Gastrocnemius medialis (tissue), 4 donors: ENCODE results near the gene CAMTA1. TPM values are rescaled to one million over a fixed set of nuclear protein-coding genes. Genes with fewer than 3 reads are reported as not detected.

Source experiments
- ATAC-seq, 2 donors: fragments of 150-250 bp; one replicate each; pipeline ENCODE4 v1.9.1; 2016
- DNase-seq, 2 donors: peaks; one replicate each; pipeline ENCODE4 v3.0.0-alpha.2; 2019
- H3K27ac ChIP-seq, 4 donors: fragments of 200-600 bp; sonication (generic); 1 replicate in 1 of 4; 2 replicates in 3 of 4; pipeline ENCODE4 v1.5.1; 2016 to 2018; ENCODE audit warnings: mild to moderate bottlenecking in 2 of 4, moderate library complexity in 1 of 4
- H3K27me3 ChIP-seq, 3 donors: fragments of 200-600 bp; sonication (generic) in 2 of 3; 1 replicate in 1 of 3; 2 replicates in 2 of 3; pipeline versions ENCODE4 v1.5.1 to v1.6.0; 2016 to 2019; ENCODE audit warnings: mild to moderate bottlenecking in 1 of 3, moderate library complexity in 1 of 3
- H3K36me3 ChIP-seq, 2 donors: fragments of 200-600 bp; sonication (generic) in 1 of 2; one replicate each; pipeline ENCODE4 v1.5.1; 2017 to 2018
- H3K4me1 ChIP-seq, 2 donors: fragments of 200-600 bp; sonication (generic) in 1 of 2; one replicate each; pipeline ENCODE4 v1.5.1; 2016 to 2017; ENCODE audit warnings: mild to moderate bottlenecking in 2 of 2
- H3K4me3 ChIP-seq, 4 donors: fragments of 200-600 bp; sonication (generic) in 3 of 4; 1 replicate in 1 of 4; 2 replicates in 3 of 4; pipeline ENCODE4 v1.5.1; 2016 to 2019; ENCODE audit warnings: mild to moderate bottlenecking in 2 of 4
- H3K9me3 ChIP-seq, 3 donors: fragments of 200-600 bp; sonication (generic) in 2 of 3; 1 replicate in 1 of 3; 2 replicates in 2 of 3; pipeline ENCODE4 v1.5.1; 2016 to 2019
- CTCF ChIP-seq, 5 experiments: fragments of 450-650 bp in 3 of 5; fragments of 200-600 bp in 2 of 5; sonication (generic) in 2 of 5; IDR thresholded peaks in 4 of 5; conservative IDR thresholded peaks in 1 of 5; 1 replicate in 4 of 5; 2 replicates in 1 of 5; pipeline ENCODE4 v1.5.1; 2016 to 2019; ENCODE audit warnings: antibody characterized with exemption in 5 of 5, mild to moderate bottlenecking in 3 of 5, moderate library complexity in 3 of 5
- POLR2A ChIP-seq, 2 donors: fragments of 450-650 bp; IDR thresholded peaks; one replicate each; pipeline ENCODE4 v1.6.1; 2017; ENCODE audit warnings: antibody characterized with exemption in 2 of 2, mild to moderate bottlenecking in 2 of 2, moderate library complexity in 2 of 2
- in situ Hi-C, 4 donors: fragments of 200-750 bp; cut with MboI; loops; one replicate each; pipeline versions ENCODE4 v1.15.0 to v1.8.0; 2017; ENCODE audit warnings: low sequenced_read_pairs in 4 of 4
- intact Hi-C: fragments of 100-400 bp; cut with DNase I; formaldehyde crosslinking; loops from one replicate; pipeline ENCODE4 v1.15.1; 2023; ENCODE audit warnings: low total_unique reads
- total RNA-seq, 4 donors: library from RNA; depleted of rRNA; stranded (reverse); fragments of >200 nt; gene quantifications; one replicate each; pipeline versions ENCODE4 v1.1.0 to v1.2.3, GENCODE V29; 2016

CAMTA1 gene
- total RNA-seq, 4 donors from 2014 or later = 60.5 to 113 (median 70.4) TPM

GRCh38 chr1:7341145-7341905, 556.1 kb downstream of the CAMTA1 start:
- Histone ChIP-seq H3K36me3 (no peaks in the 10 kb centered on the region), H3K4me1 (peaks cover 0 to 6% of the 10 kb centered on the region in 2 donors), H3K4me3 (no peak overlapping the region), H3K27me3 (peaks cover 0 to under 1% (median 0%) of the 10 kb centered on the region in 3 donors), H3K9me3 (no peaks in the 10 kb centered on the region), H3K27ac (no peak overlapping the region)
- no peak for TF ChIP-seq POLR2A (IDR thresholded peaks at IDR 0.05)
- DNase-seq = no peak
- intact Hi-C loops (no loop called here), in situ Hi-C loops (no loop called here)
- ATAC-seq = no peak

GRCh38 chr1:7343882-7344281, 558.6 kb downstream of the CAMTA1 start:
- Histone ChIP-seq H3K9me3 (no peaks in the 10 kb centered on the region), H3K4me1 (peaks cover 0 to 6% of the 10 kb centered on the region in 2 donors), H3K27me3 (no peaks in the 10 kb centered on the region), H3K36me3 (no peaks in the 10 kb centered on the region), H3K4me3 (no peak overlapping the region), H3K27ac (no peak overlapping the region)
- TF ChIP-seq CTCF (IDR thresholded peaks at IDR 0.05 in 4 of 5, conservative IDR thresholded peaks at IDR 0.05 in 1 of 5) (no peak), POLR2A (IDR thresholded peaks at IDR 0.05) (no peak)
- intact Hi-C loops (no loop called here), in situ Hi-C loops (no loop called here)
- ATAC-seq (no peak), DNase-seq (no peak)

GRCh38 chr1:7344299-7344698, 559.0 kb downstream of the CAMTA1 start:
- H3K27me3 ChIP-seq = no peaks in the 10 kb centered on the region
- in situ Hi-C loops = no loop called here

GRCh38 chr1:7345516-7345915, 560.3 kb downstream of the CAMTA1 start:
- Histone ChIP-seq H3K4me3 (no peak overlapping the region), H3K27me3 (no peaks in the 10 kb centered on the region), H3K36me3 (no peaks in the 10 kb centered on the region), H3K4me1 (peaks cover 0 to 6% of the 10 kb centered on the region in 2 donors), H3K27ac (no peak overlapping the region), H3K9me3 (no peaks in the 10 kb centered on the region)
- intact Hi-C loops (no loop called here), in situ Hi-C loops (no loop called here)
- TF ChIP-seq CTCF (IDR thresholded peaks at IDR 0.05 in 4 of 5, conservative IDR thresholded peaks at IDR 0.05 in 1 of 5) (no peak), POLR2A (IDR thresholded peaks at IDR 0.05) (no peak)
- ATAC-seq = no peak
- DNase-seq = no peak

More at GRCh38 chr1:7344299-7344698, 559.0 kb downstream of the CAMTA1 start:
- H3K27ac ChIP-seq = no peak overlapping the region
- TF ChIP-seq POLR2A (IDR thresholded peaks at IDR 0.05) = no peak
- TF ChIP-seq CTCF (IDR thresholded peaks at IDR 0.05 in 4 of 5, conservative IDR thresholded peaks at IDR 0.05 in 1 of 5) = no peak
- no peaks in the 10 kb centered on the region for H3K9me3 ChIP-seq
- no peak overlapping the region for H3K4me3 ChIP-seq
- H3K36me3 ChIP-seq = no peaks in the 10 kb centered on the region
- intact Hi-C loops = no loop called here
- DNase-seq = no peak
- H3K4me1 ChIP-seq = peaks cover 0 to 6% of the 10 kb centered on the region in 2 donors
- ATAC-seq = no peak

- Histone ChIP-seq H3K27me3 (no peaks in the 10 kb centered on the region), H3K4me3 (no peak overlapping the region), H3K36me3 (no peaks in the 10 kb centered on the region), H3K27ac (no peak overlapping the region), H3K9me3 (no peaks in the 10 kb centered on the region), H3K4me1 (peaks cover 0 to 6% of the 10 kb centered on the region in 2 donors)
- TF ChIP-seq CTCF (IDR thresholded peaks at IDR 0.05 in 4 of 5, conservative IDR thresholded peaks at IDR 0.05 in 1 of 5) (no peak), POLR2A (IDR thresholded peaks at IDR 0.05) (no peak)
- ATAC-seq (no peak), DNase-seq (no peak)
- intact Hi-C loops (no loop called here), in situ Hi-C loops (no loop called here)
Measured at GRCh38 chr1:7346070-7346596, 560.9 kb downstream of the CAMTA1 start.
